Esophagus muscularis mucosa (tissue), 3 donors: ENCODE results near the gene NRK.

Source experiments
- CTCF ChIP-seq, 3 experiments: fragments of 200-600 bp in 2 of 3; fragments of 450-650 bp in 1 of 3; sonication (generic) in 2 of 3; IDR thresholded peaks; one replicate each; pipeline ENCODE4 v1.5.1; 2017 to 2019; ENCODE audit warnings: antibody characterized with exemption in 3 of 3, mild to moderate bottlenecking in 2 of 3, moderate library complexity in 1 of 3
- POLR2AphosphoS5 ChIP-seq, 2 donors: sonication (generic); formaldehyde crosslinking; IDR thresholded peaks; one replicate each; pipeline ENCODE4 v1.6.1; 2017; ENCODE audit warnings: antibody characterized with exemption in 2 of 2

- TF ChIP-seq CTCF (IDR thresholded peaks at IDR 0.05) (no peak), POLR2AphosphoS5 (IDR thresholded peaks at IDR 0.05) (no peak)
These were observed 87.2 kb downstream of the NRK start for GRCh38 chrX:105909576-105909975.
